ENCODE results near the gene DDX1. TPM values are rescaled to one million over a fixed set of nuclear protein-coding genes. Genes with fewer than 3 reads are reported as not detected.

Gene DDX1
- total RNA-seq, 1 donor from 2014 or later, result 58.5 TPM

DNA sequence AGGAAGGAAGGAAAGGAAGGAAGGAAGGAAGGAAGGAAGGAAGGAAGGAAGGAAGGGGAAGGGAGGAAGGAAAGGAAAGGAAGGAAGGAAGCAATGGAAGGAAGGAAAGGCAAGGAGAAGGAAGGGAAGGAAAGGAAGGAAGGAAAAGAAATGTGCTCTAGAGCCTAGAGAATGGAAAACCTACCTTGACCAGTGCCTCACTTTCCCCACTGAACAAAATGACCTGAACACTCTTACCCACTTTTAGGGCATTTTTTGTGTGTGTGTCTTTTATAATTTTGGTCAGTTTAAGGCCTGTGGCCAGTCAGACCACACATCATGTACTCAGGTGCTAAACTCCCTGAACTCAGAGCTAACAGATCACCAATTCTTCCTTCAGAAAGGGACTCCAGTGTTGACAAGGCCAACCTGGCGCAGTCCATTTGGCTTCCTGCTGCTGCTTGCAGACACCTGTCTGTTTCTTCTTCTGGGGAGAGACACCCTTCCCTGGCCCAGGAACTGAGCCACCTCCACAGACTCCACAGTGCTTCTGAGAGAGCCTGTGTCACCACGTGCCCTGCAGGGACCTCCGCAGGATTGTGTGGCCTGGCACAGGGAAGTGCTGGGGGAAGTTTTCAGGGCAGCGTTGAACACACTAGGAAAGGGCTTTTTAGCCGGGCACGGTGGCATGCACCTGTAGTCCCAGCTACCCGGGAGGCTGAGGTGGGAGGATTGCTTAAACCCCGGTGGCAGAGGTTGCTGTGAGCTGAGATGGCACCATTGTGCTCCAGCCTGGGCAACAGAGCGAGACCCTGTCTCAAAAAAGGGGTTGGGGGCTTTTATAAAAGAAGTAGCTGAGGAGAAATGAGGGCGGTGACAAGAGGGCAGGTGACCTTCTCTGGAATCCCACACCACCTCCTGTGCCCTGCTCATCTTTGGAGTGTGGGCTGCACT is 57.2 kb downstream of the DDX1 start:
- H3K4me3 ChIP-seq (ENCODE audit: low read depth, low read length), result no peak overlapping the region
- TF ChIP-seq, protein P1, sequence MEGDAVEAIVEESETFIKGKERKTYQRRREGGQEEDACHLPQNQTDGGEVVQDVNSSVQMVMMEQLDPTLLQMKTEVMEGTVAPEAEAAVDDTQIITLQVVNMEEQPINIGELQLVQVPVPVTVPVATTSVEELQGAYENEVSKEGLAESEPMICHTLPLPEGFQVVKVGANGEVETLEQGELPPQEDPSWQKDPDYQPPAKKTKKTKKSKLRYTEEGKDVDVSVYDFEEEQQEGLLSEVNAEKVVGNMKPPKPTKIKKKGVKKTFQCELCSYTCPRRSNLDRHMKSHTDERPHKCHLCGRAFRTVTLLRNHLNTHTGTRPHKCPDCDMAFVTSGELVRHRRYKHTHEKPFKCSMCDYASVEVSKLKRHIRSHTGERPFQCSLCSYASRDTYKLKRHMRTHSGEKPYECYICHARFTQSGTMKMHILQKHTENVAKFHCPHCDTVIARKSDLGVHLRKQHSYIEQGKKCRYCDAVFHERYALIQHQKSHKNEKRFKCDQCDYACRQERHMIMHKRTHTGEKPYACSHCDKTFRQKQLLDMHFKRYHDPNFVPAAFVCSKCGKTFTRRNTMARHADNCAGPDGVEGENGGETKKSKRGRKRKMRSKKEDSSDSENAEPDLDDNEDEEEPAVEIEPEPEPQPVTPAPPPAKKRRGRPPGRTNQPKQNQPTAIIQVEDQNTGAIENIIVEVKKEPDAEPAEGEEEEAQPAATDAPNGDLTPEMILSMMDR (IDR thresholded peaks at IDR 0.05; ENCODE audit: insufficient read depth, low read length, poor library complexity, severe bottlenecking), result no peak
- no peaks in the 10 kb centered on the region for H3K36me3 ChIP-seq (ENCODE audit: control insufficient read depth, insufficient read depth, low read length)
- DNase-seq (ENCODE audit: low read depth), result no peak
- no peaks in the 10 kb centered on the region for H3K27me3 ChIP-seq (ENCODE audit: control insufficient read depth, insufficient read depth, low read length)

GRCh38 chr2:15649561-15650255 is 58.0 kb downstream of the DDX1 start:
- no peak for DNase-seq (ENCODE audit: low read depth)
- no peaks in the 10 kb centered on the region for H3K27me3 ChIP-seq (ENCODE audit: control insufficient read depth, insufficient read depth, low read length)
- no peak overlapping the region for H3K4me3 ChIP-seq (ENCODE audit: low read depth, low read length)
- no peaks in the 10 kb centered on the region for H3K36me3 ChIP-seq (ENCODE audit: control insufficient read depth, insufficient read depth, low read length)
- TF ChIP-seq, protein P1 (IDR thresholded peaks at IDR 0.05; ENCODE audit: insufficient read depth, low read length, poor library complexity, severe bottlenecking), result no peak

GRCh38 chr2:15650616-15651366 is 59.1 kb downstream of the DDX1 start:
- no peaks in the 10 kb centered on the region for H3K36me3 ChIP-seq (ENCODE audit: control insufficient read depth, insufficient read depth, low read length)
- TF ChIP-seq, protein P1 (IDR thresholded peaks at IDR 0.05; ENCODE audit: insufficient read depth, low read length, poor library complexity, severe bottlenecking), result no peak
- H3K27me3 ChIP-seq (ENCODE audit: control insufficient read depth, insufficient read depth, low read length), result no peaks in the 10 kb centered on the region
- DNase-seq (ENCODE audit: low read depth), result no peak
- H3K4me3 ChIP-seq (ENCODE audit: low read depth, low read length), result no peak overlapping the region

DNA sequence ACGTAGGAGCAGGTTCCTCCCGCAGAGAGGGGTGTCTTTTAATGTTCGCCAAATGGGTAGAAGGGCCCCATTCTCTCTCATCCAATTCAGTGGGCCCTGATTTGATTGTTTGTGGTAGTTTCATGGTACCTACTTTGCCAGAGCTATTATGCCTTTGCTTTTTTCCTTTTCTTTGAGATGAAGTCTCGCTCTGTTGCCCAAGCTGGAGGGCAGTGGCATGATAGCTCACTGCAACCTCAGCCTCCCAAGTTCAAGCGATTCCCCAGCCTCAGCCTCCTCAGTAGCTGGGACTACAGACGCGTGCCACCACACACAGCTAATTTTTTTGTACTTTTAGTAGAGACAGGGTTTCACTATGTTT is 59.7 kb downstream of the DDX1 start:
- Histone ChIP-seq H3K36me3 (ENCODE audit: control insufficient read depth, insufficient read depth, low read length) (no peaks in the 10 kb centered on the region), H3K4me3 (ENCODE audit: low read depth, low read length) (no peak overlapping the region), H3K27me3 (ENCODE audit: control insufficient read depth, insufficient read depth, low read length) (no peaks in the 10 kb centered on the region)
- no peak for DNase-seq (ENCODE audit: low read depth)
- TF ChIP-seq, protein P1 (IDR thresholded peaks at IDR 0.05; ENCODE audit: insufficient read depth, low read length, poor library complexity, severe bottlenecking), result no peak

DNA sequence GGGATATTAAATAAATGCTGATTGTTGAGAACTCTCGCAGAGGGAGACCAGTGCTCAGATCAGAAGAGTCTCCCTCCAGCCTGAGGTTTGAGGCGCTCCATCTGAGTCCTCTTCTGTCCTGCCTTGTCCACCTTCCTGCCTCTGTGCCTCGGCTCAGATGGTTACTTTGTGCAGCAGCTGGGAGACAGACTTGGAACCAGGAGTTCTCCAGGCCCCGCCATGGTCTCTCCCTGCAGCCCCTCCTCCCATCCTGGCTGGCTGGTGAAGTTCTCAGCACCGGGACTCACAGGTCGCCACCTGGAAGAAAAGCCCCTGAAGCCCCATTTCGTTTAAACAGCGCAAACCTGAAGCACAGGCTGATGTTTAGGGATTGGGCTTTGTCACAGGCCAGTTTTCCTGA is 60.6 kb downstream of the DDX1 start:
- DNase-seq (ENCODE audit: low read depth), result no peak
- Histone ChIP-seq H3K36me3 (ENCODE audit: control insufficient read depth, insufficient read depth, low read length) (no peaks in the 10 kb centered on the region), H3K4me3 (ENCODE audit: low read depth, low read length) (no peak overlapping the region), H3K27me3 (ENCODE audit: control insufficient read depth, insufficient read depth, low read length) (no peaks in the 10 kb centered on the region)
- TF ChIP-seq, protein P1 (IDR thresholded peaks at IDR 0.05; ENCODE audit: insufficient read depth, low read length, poor library complexity, severe bottlenecking), result no peak
